PFSK-1 (cell line): ENCODE measurements around the gene SERINC5.

Experiments used
- FOXP2 ChIP-seq: optimal IDR thresholded peaks from 2 replicates; pipeline ENCODE3; 2011; ENCODE audit warnings: borderline replicate concordance, control low read depth, inconsistent platforms; ENCODE audit not compliant: insufficient read depth; ENCODE audit errors: extremely low read length, extremely low read depth
- POLR2AphosphoS5 ChIP-seq: IDR thresholded peaks from 2 replicates; pipeline ENCODE4 v1.6.1; 2012; ENCODE audit warnings: low read depth, mild to moderate bottlenecking, control low read depth, low read length, moderate library complexity
- REST ChIP-seq, 2 experiments: IDR thresholded peaks; 2 replicates each; pipeline versions ENCODE4 v1.6.1 to v1.8.0; 2011 to 2012; ENCODE audit warnings: low read depth in 2 of 2, low read length in 2 of 2, control low read depth in 1 of 2, inconsistent platforms in 1 of 2, mild to moderate bottlenecking in 1 of 2, moderate library complexity in 1 of 2; ENCODE audit not compliant: insufficient read depth in 1 of 2
- SIN3A ChIP-seq: IDR thresholded peaks from 2 replicates; pipeline ENCODE4 v1.6.1; 2012; ENCODE audit warnings: mild to moderate bottlenecking, low read length, moderate library complexity, borderline replicate concordance; ENCODE audit not compliant: insufficient read depth
- TAF1 ChIP-seq: IDR thresholded peaks from 2 replicates; pipeline ENCODE4 v1.6.1; 2012; ENCODE audit warnings: low read length, control low read depth, borderline replicate concordance; ENCODE audit not compliant: insufficient read depth

SERINC5 gene

GRCh38 chr5:80141147-80141671 lies 114.6 kb downstream of the SERINC5 start:
- TF ChIP-seq FOXP2 = no peak
- TF ChIP-seq SIN3A = no peak
- no peak for TF ChIP-seq TAF1
- no peak for TF ChIP-seq REST (IDR thresholded peaks at IDR 0.05; ENCODE audit: insufficient read depth in 1 of 2, low read depth in 2 of 2, low read length in 2 of 2)
- no peak for TF ChIP-seq POLR2AphosphoS5

- no peak for TF ChIP-seq POLR2AphosphoS5
- TF ChIP-seq FOXP2 = no peak
- no peak for TF ChIP-seq TAF1
- TF ChIP-seq REST (IDR thresholded peaks at IDR 0.05; ENCODE audit: insufficient read depth in 1 of 2, low read depth in 2 of 2, low read length in 2 of 2) = no peak
These were observed 115.4 kb downstream of the SERINC5 start for GRCh38 chr5:80140496-80140895.

GRCh38 chr5:80139466-80139972 lies 116.3 kb downstream of the SERINC5 start:
- TF ChIP-seq REST (IDR thresholded peaks at IDR 0.05; ENCODE audit: insufficient read depth in 1 of 2, low read depth in 2 of 2, low read length in 2 of 2) (no peak), SIN3A (no peak), FOXP2 (no peak), TAF1 (no peak), POLR2AphosphoS5 (no peak)

- no peak for TF ChIP-seq SIN3A
- TF ChIP-seq FOXP2 = no peak
- no peak for TF ChIP-seq POLR2AphosphoS5
- TF ChIP-seq REST (IDR thresholded peaks at IDR 0.05; ENCODE audit: insufficient read depth in 1 of 2, low read depth in 2 of 2, low read length in 2 of 2) = no peak
- TF ChIP-seq TAF1 = no peak
These were observed 117.4 kb downstream of the SERINC5 start for GRCh38 chr5:80138486-80138885.
